Type B pancreatic cell (in vitro differentiated cells): Measurements from ENCODE around the gene SELP. TPM values are rescaled to one million over a fixed set of nuclear protein-coding genes. Genes with fewer than 3 reads are reported as not detected.
A peak's percentile ranks its signal among the peaks of the same experiment; 100 is the strongest.

ENCODE experiments used
- DNase-seq: peaks from one replicate; pipeline ENCODE4 v3.0.0; 2021; ENCODE audit warnings: mixed read lengths; ENCODE audit not compliant: unreplicated experiment; ENCODE audit errors: extremely low spot score
- H3K27ac Mint-ChIP-seq: 2 replicates; pipeline ENCODE4 v1.8.0; 2021; ENCODE audit warnings: mild to moderate bottlenecking, mixed read lengths
- H3K27me3 Mint-ChIP-seq: 2 replicates; pipeline ENCODE4 v1.8.0; 2021; ENCODE audit warnings: mixed read lengths
- H3K36me3 Mint-ChIP-seq: 2 replicates; pipeline ENCODE4 v1.8.0; 2021; ENCODE audit warnings: mixed read lengths
- H3K4me1 Mint-ChIP-seq: one replicate; pipeline ENCODE4 v1.8.0; 2021; ENCODE audit warnings: mixed read lengths; ENCODE audit not compliant: unreplicated experiment
- H3K4me3 Mint-ChIP-seq: 2 replicates; pipeline ENCODE4 v1.8.0; 2021; ENCODE audit warnings: mild to moderate bottlenecking, mixed read lengths
- H3K9me3 Mint-ChIP-seq: 2 replicates; pipeline ENCODE4 v1.8.0; 2021; ENCODE audit warnings: mixed read lengths
- total RNA-seq: library from RNA; stranded (reverse); gene quantifications from 2 replicates; pipeline ENCODE4 v1.2.1, GENCODE V29; 2021; ENCODE audit warnings: low replicate concordance
- TF ChIP-seq, protein P1 (sequence below): fragments of 200-600 bp; sonication (generic); conservative IDR thresholded peaks from 2 replicates; pipeline ENCODE4 v1.5.0; 2021; ENCODE audit warnings: antibody characterized with exemption, mild to moderate bottlenecking

SELP gene
- total RNA-seq, 1 donor from 2014 or later: 0.31 TPM

DNA sequence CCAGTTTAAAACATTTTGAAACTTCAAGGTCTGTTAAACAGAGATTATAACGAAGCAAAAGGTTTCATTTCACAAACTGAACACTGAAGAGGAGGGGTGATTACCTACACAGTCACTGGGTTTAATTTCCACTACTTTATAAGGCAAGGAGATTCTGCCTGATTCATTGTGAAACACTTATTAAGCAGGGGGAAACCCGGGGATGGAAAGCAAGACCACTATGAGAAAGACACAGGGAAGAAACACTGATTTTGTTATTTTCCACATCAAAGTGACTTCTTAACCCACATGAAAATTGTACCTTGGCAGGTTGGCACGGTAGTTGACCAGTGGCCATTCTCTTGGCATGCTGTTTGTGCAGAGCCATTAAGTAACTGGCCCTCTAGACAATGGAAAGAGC, 35.5 kb downstream of the SELP start:
- TF ChIP-seq, protein P1, sequence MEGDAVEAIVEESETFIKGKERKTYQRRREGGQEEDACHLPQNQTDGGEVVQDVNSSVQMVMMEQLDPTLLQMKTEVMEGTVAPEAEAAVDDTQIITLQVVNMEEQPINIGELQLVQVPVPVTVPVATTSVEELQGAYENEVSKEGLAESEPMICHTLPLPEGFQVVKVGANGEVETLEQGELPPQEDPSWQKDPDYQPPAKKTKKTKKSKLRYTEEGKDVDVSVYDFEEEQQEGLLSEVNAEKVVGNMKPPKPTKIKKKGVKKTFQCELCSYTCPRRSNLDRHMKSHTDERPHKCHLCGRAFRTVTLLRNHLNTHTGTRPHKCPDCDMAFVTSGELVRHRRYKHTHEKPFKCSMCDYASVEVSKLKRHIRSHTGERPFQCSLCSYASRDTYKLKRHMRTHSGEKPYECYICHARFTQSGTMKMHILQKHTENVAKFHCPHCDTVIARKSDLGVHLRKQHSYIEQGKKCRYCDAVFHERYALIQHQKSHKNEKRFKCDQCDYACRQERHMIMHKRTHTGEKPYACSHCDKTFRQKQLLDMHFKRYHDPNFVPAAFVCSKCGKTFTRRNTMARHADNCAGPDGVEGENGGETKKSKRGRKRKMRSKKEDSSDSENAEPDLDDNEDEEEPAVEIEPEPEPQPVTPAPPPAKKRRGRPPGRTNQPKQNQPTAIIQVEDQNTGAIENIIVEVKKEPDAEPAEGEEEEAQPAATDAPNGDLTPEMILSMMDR: no peak
- Mint-ChIP-seq H3K36me3 (no peaks in the 10 kb centered on the region), H3K27ac (no peak overlapping the region), H3K27me3 (peaks cover 31% of the 10 kb centered on the region), H3K4me1 (no peaks in the 10 kb centered on the region), H3K9me3 (no peaks in the 10 kb centered on the region), H3K4me3 (no peak overlapping the region)
- no peak for DNase-seq

DNA sequence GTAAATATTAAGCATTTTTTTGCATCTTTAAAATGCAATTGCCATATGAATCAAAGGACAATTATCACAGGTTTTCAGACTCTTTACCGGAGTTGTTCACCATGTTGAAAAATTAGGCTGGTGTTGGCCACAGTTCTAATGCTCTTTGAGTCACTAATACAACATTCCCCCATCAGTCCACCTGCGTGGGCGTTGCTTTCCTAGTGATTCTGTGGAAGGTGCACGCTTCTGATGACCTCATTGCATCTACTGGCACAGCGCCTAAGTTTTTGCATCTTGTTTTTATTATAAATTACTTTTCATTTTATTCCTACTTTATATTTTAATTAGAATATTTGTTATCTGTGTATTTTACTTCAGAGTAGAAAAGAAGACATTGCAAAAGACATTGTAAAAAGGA, 39.0 kb downstream of the SELP start:
- no peak overlapping the region for H3K4me3 Mint-ChIP-seq
- H3K27me3 Mint-ChIP-seq: peaks cover 44% of the 10 kb centered on the region
- H3K4me1 Mint-ChIP-seq: peaks cover 4% of the 10 kb centered on the region
- no peak for DNase-seq
- no peaks in the 10 kb centered on the region for H3K9me3 Mint-ChIP-seq
- TF ChIP-seq, protein P1: no peak
- no peaks in the 10 kb centered on the region for H3K36me3 Mint-ChIP-seq
- no peak overlapping the region for H3K27ac Mint-ChIP-seq

- Mint-ChIP-seq H3K27me3 (peaks cover 45% of the 10 kb centered on the region), H3K36me3 (no peaks in the 10 kb centered on the region), H3K27ac (no peak overlapping the region), H3K4me1 (peaks cover 4% of the 10 kb centered on the region), H3K4me3 (no peak overlapping the region), H3K9me3 (no peaks in the 10 kb centered on the region)
- TF ChIP-seq, protein P1: no peak
- no peak for DNase-seq
These were observed 41.0 kb downstream of the SELP start for GRCh38 chr1:169588785-169589485.

GRCh38 chr1:169588112-169588511, 41.8 kb downstream of the SELP start:
- no peak for DNase-seq
- Mint-ChIP-seq H3K4me1 (peaks cover 4% of the 10 kb centered on the region), H3K27ac (no peak overlapping the region), H3K27me3 (peaks cover 46% of the 10 kb centered on the region), H3K9me3 (no peaks in the 10 kb centered on the region), H3K4me3 (no peak overlapping the region), H3K36me3 (no peaks in the 10 kb centered on the region)
- TF ChIP-seq, protein P1: no peak

GRCh38 chr1:169586395-169587255, 43.3 kb downstream of the SELP start, which contains the start of gene F5:
Gene F5 (minus strand): TSS chr1:169586481. CDS start chr1:169586386, 95 bp downstream.
- Mint-ChIP-seq H3K27ac (no peak within 1 kb of the TSS), H3K4me3 (peak within 1 kb of the TSS; percentile 50), H3K9me3 (no peaks in the 10 kb centered on the region), H3K36me3 (no peaks in the 10 kb centered on the region), H3K4me1 (peaks cover 4% of the 10 kb centered on the region), H3K27me3 (peaks cover 47% of the 10 kb centered on the region)
- DNase-seq: peak; percentile 70
- TF ChIP-seq, protein P1: peak; percentile 67
